ENCODE measurements around the gene ZNF581.

ZNF581 gene

GRCh38 chr19:55643003-55643886 lies at the start of gene ZNF581:
ZNF581 (plus strand) TSS chr19:55643649; CDS start chr19:55644572, 923 bp downstream.
- FAIRE-seq, result no peak

- no peak for FAIRE-seq
Observed at GRCh38 chr19:55594996-55595545, 48.4 kb upstream of the ZNF581 start.

- no peak for FAIRE-seq
Observed at GRCh38 chr19:55596304-55596703, 47.1 kb upstream of the ZNF581 start.

- FAIRE-seq, result no peak
Observed at GRCh38 chr19:55597501-55597921, 45.9 kb upstream of the ZNF581 start.

GRCh38 chr19:55598034-55598433 lies 45.4 kb upstream of the ZNF581 start:
- no peak for FAIRE-seq

GRCh38 chr19:55598719-55599467 lies 44.6 kb upstream of the ZNF581 start:
- peak; percentile 98 for FAIRE-seq

GRCh38 chr19:55599468-55599841 lies 44.0 kb upstream of the ZNF581 start, which contains the start of gene FIZ1:
FIZ1 (minus strand) TSS chr19:55599517; CDS start chr19:55597865, 1,652 bp downstream.
- FAIRE-seq, result peak; percentile 97

GRCh38 chr19:55599842-55600661 lies 43.4 kb upstream of the ZNF581 start, which contains the start of gene ZNF524:
ZNF524 (plus strand) TSS chr19:55600288; CDS start chr19:55602113, 1,825 bp downstream.
- no peak for FAIRE-seq

GRCh38 chr19:55600662-55601028 lies 42.8 kb upstream of the ZNF581 start:
- FAIRE-seq, result no peak

- no peak for FAIRE-seq
Observed at GRCh38 chr19:55601084-55601483, 42.4 kb upstream of the ZNF581 start.

- no peak for FAIRE-seq
Observed at GRCh38 chr19:55602104-55603001, 41.1 kb upstream of the ZNF581 start.

- FAIRE-seq, result no peak
Observed at GRCh38 chr19:55603115-55603514, 40.3 kb upstream of the ZNF581 start.

GRCh38 chr19:55603581-55604292 lies 39.7 kb upstream of the ZNF581 start:
- FAIRE-seq, result no peak

GRCh38 chr19:55605207-55605636 lies 38.2 kb upstream of the ZNF581 start:
- peak; percentile 83 for FAIRE-seq

- FAIRE-seq, result no peak
Observed at GRCh38 chr19:55605637-55606470, 37.6 kb upstream of the ZNF581 start, which contains the start of gene ZNF865. ZNF865 (plus strand) TSS chr19:55605647; CDS start chr19:55613619, 7,972 bp downstream.

GRCh38 chr19:55606471-55606787 lies 37.0 kb upstream of the ZNF581 start:
- no peak for FAIRE-seq

GRCh38 chr19:55606817-55607216 lies 36.6 kb upstream of the ZNF581 start:
- no peak for FAIRE-seq

GRCh38 chr19:55609326-55609725 lies 34.1 kb upstream of the ZNF581 start:
- FAIRE-seq, result no peak

GRCh38 chr19:55611300-55611982 lies 32.0 kb upstream of the ZNF581 start:
- FAIRE-seq, result no peak

Measured in A204.1 (cell line).